ENCODE measurements around the gene PCIF1. TPM values are rescaled to one million over a fixed set of nuclear protein-coding genes. Genes with fewer than 3 reads are reported as not detected.
A peak's percentile ranks its signal among the peaks of the same experiment; 100 is the strongest.

PCIF1 gene
- total and polyA plus RNA-seq, 8 donors, result 26.1 to 50.8 (median 44.0) TPM

DNA sequence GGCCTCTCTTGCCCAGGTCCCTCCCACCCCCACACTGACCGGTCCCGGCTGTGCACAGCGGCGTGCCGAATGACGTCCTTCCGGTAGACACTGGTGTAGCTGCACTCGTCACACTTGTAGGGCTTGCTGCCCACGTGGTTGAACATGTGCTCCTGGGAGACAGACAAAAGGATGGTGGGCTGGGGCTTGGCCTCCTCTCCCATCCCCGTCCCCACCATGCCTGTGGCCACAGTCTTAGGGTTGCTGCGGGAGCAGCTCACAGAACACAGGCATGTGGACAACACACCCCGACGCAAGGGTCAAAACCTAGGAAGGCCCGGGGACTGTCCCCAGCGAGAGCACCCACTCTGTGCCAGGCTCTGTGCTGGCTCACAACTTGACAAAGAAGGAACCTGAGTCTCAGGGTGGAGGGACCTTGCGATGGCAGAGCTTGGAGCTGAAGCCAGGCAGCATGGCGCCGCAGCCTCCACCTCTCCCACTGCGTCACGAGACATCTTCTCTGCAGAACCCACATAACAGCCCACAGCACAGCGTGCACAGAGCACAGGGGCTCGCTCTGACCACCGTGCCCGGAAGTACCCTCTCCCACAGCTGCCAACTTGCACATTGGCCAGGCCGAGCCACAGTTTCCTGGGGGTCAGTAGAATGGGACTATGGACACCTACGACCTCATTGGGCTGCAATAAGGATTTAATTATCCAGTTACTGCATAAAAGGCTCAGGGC lies 27.7 kb downstream of the PCIF1 start:
- no peaks in the 10 kb centered on the region for H3K4me1 ChIP-seq
- intact Hi-C loops (cut with DNase I), result no loop called here
- H3K27ac ChIP-seq, result no peak overlapping the region
- H3K36me3 ChIP-seq, result peaks cover 0 to 100% of the 10 kb centered on the region in 2 donors
- TF ChIP-seq, protein P1, sequence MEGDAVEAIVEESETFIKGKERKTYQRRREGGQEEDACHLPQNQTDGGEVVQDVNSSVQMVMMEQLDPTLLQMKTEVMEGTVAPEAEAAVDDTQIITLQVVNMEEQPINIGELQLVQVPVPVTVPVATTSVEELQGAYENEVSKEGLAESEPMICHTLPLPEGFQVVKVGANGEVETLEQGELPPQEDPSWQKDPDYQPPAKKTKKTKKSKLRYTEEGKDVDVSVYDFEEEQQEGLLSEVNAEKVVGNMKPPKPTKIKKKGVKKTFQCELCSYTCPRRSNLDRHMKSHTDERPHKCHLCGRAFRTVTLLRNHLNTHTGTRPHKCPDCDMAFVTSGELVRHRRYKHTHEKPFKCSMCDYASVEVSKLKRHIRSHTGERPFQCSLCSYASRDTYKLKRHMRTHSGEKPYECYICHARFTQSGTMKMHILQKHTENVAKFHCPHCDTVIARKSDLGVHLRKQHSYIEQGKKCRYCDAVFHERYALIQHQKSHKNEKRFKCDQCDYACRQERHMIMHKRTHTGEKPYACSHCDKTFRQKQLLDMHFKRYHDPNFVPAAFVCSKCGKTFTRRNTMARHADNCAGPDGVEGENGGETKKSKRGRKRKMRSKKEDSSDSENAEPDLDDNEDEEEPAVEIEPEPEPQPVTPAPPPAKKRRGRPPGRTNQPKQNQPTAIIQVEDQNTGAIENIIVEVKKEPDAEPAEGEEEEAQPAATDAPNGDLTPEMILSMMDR (IDR thresholded peaks at IDR 0.05), result no peak
- no peak overlapping the region for H3K4me3 ChIP-seq
- no peak for ATAC-seq
- DNase-seq, result peak in 1 of 4 donors; percentile 30
- H3K27me3 ChIP-seq, result no peaks in the 10 kb centered on the region
- no peaks in the 10 kb centered on the region for H3K9me3 ChIP-seq

DNA sequence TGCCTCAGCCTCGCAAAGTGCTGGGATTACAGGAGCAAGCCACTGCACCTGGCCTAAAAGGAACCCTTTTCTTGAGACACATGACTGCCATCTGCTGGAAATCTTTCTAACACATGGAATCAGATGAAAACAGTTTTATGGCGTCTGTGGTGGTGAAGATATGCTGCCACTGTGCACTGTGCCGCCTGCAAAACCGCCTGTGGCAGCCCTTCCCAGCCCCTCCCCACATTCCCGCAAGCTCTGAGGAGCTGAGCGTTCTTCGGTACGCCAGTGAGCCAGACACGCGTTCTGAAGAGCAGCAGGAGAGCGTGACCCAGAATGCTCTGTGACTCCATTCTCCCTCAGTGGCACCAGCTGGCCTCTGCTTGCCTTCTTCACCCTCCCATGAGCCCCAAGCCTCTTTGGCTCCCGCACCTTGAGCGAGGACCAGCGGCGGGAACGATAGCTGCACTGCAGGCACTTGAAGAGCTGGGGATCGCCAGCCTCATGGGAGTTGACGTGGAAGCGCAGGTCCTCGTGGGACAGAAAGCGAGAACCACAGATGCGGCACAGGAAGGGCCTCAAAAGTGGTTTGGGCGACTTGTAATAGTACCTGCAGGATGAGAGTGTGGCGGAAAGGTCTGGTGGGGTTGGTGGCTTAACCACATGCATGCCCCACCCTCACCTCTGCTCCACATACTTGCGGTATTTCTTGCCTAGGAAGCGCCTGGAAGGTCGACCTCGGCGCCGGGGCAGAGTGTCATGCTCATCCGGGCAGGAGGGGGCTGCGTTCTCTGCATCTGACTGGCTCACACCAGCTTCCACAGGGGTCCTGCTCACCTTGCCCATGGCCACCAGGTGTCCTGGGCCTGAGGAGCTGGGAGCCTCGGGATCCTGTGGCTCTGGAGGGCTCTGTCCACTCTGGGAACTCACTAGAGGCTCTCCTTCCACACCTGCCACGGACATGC lies 28.8 kb downstream of the PCIF1 start:
- H3K36me3 ChIP-seq, result peaks cover 0 to 100% of the 10 kb centered on the region in 2 donors
- ATAC-seq, result peak; percentile 46
- H3K9me3 ChIP-seq, result no peaks in the 10 kb centered on the region
- intact Hi-C loops (cut with DNase I), result no loop called here
- TF ChIP-seq, protein P1 (IDR thresholded peaks at IDR 0.05), result peak in 1 of 2 donors; percentile 27
- DNase-seq, result peak in 2 of 4 donors; percentile 31 to 39
- no peaks in the 10 kb centered on the region for H3K27me3 ChIP-seq
- H3K4me3 ChIP-seq, result no peak overlapping the region
- H3K4me1 ChIP-seq, result no peaks in the 10 kb centered on the region
- no peak overlapping the region for H3K27ac ChIP-seq

DNA sequence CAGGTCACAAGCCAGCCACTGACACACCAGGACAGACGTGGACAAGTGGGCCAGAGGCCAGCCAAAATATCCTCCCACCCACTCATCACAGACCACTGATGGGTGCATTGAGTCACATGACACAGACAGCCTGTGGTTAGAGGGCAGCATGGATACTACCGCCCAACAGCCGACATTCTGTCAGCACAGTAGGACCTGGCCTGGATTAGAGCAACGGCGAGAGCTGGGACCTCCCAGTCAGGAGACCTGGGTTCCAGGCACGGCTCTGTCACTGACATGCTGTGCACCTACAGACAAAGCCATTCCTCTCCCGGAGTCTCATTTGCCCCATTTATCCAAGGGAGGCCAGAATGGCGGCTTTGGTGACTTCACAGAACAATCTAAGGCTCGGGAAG lies 29.5 kb downstream of the PCIF1 start:
- no peak overlapping the region for H3K4me3 ChIP-seq
- intact Hi-C loops (cut with DNase I), result no loop called here
- peaks cover 0 to 100% of the 10 kb centered on the region in 2 donors for H3K36me3 ChIP-seq
- TF ChIP-seq, protein P1 (IDR thresholded peaks at IDR 0.05), result no peak
- ATAC-seq, result no peak
- no peak overlapping the region for H3K27ac ChIP-seq
- H3K4me1 ChIP-seq, result peaks cover 0 to 5% of the 10 kb centered on the region in 2 donors
- no peak for DNase-seq
- H3K27me3 ChIP-seq, result no peaks in the 10 kb centered on the region
- H3K9me3 ChIP-seq, result no peaks in the 10 kb centered on the region

GRCh38 chr20:45965169-45966002 lies 30.9 kb downstream of the PCIF1 start:
- Histone ChIP-seq H3K36me3 (peaks cover 0 to 98% of the 10 kb centered on the region in 2 donors), H3K9me3 (no peaks in the 10 kb centered on the region), H3K4me1 (peaks cover 9 to 19% of the 10 kb centered on the region in 2 donors), H3K27me3 (no peaks in the 10 kb centered on the region), H3K4me3 (no peak overlapping the region), H3K27ac (no peak overlapping the region)
- intact Hi-C loops (cut with DNase I), result no loop called here
- ATAC-seq (no peak), DNase-seq (peak in 1 of 4 donors; percentile 22)
- TF ChIP-seq, protein P1 (IDR thresholded peaks at IDR 0.05), result no peak
